Prostate gland (tissue), 2 donors: Measurements from ENCODE around the gene PAPPA.

Experiments used
- CTCF ChIP-seq, 4 experiments: fragments of 200-600 bp in 2 of 4; fragments of 450-650 bp in 2 of 4; sonication (generic) in 2 of 4; IDR thresholded peaks; 1 replicate in 3 of 4; 2 replicates in 1 of 4; pipeline ENCODE4 v1.5.1; 2016 to 2019; ENCODE audit warnings: antibody characterized with exemption in 4 of 4, mild to moderate bottlenecking in 2 of 4, moderate library complexity in 2 of 4
- POLR2A ChIP-seq: fragments of 450-650 bp; IDR thresholded peaks from one replicate; pipeline ENCODE4 v1.6.1; 2016; ENCODE audit warnings: antibody characterized with exemption, mild to moderate bottlenecking

- TF ChIP-seq CTCF (IDR thresholded peaks at IDR 0.05) (no peak), POLR2A (no peak)
Observed at GRCh38 chr9:116340270-116340669, 186.7 kb downstream of the PAPPA start.
